Transverse colon (tissue), 4 donors: ENCODE measurements around the gene IRF4.

ENCODE experiments used
- CTCF ChIP-seq, 5 experiments: fragments of 200-600 bp in 3 of 5; fragments of 450-650 bp in 2 of 5; sonication (generic) in 3 of 5; IDR thresholded peaks; 1 replicate in 2 of 5; 2 replicates in 3 of 5; pipeline ENCODE4 v1.5.1; 2016 to 2017; ENCODE audit warnings: antibody characterized with exemption in 5 of 5, inconsistent platforms in 3 of 5, mild to moderate bottlenecking in 2 of 5, moderate library complexity in 1 of 5
- POLR2A ChIP-seq: fragments of 450-650 bp; IDR thresholded peaks from one replicate; pipeline ENCODE4 v1.6.1; 2016; ENCODE audit warnings: antibody characterized with exemption, mild to moderate bottlenecking, moderate library complexity
- POLR2AphosphoS5 ChIP-seq, 3 donors: sonication (generic); formaldehyde crosslinking; IDR thresholded peaks; one replicate each; pipeline ENCODE4 v1.6.1; 2016; ENCODE audit warnings: antibody characterized with exemption in 3 of 3

GRCh38 chr6:357791-358341 is 33.7 kb upstream of the IRF4 start:
- no peak for TF ChIP-seq CTCF (IDR thresholded peaks at IDR 0.05)
- no peak for TF ChIP-seq POLR2A
- TF ChIP-seq POLR2AphosphoS5 (IDR thresholded peaks at IDR 0.05) = no peak
